Measurements from ENCODE around the gene AP1AR.

The AP1AR gene

DNA sequence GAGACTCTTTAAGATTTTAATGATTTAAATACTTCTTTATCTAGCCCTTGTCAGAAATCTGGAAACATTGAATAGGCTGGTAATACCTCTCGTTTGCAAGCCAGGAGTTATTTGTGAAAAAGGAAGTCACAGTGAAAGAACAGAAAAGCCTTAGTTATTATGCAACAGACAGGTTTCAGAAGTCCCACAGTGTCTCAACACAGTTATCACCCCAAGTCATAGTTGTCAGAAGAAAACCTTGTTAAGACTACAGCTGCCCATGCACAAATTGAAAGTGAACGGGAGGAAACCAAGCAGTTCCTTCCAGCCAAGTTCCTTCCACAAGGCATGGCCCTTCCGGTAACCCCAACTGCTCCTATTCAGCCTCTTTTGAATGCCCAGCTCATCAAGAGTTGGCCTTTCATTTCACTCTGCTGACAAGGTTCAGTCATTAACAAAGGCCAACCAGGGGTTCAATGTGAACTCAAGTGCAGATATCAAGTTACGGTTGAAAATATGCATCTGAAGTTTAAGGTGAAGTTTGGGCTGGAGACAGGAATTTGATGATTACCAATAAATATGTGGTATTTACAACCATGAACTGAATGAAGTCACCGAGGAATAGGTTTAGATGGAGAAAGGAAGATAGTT, 81.1 kb downstream of the AP1AR start:
- DNase-seq: no peak

DNA sequence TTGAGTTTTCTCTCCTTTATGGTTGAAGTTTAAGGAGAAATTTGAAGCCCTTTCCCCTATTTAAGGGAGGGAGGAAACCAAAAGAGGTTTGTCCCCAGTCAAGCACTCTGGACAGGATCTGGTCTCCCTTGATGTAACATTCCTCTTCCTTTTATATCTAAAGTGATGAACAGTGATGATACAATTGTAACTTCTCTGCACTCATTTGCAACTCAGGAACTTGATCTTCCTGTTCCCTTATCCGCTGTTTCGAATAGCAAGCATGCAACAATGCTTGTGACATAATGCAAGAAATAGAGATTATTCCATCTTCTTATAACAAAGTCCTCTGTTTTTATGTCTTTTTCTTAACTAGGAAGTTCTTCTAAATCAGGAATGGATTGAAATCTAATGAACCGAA, 83.9 kb downstream of the AP1AR start:
- DNase-seq: no peak

DNA sequence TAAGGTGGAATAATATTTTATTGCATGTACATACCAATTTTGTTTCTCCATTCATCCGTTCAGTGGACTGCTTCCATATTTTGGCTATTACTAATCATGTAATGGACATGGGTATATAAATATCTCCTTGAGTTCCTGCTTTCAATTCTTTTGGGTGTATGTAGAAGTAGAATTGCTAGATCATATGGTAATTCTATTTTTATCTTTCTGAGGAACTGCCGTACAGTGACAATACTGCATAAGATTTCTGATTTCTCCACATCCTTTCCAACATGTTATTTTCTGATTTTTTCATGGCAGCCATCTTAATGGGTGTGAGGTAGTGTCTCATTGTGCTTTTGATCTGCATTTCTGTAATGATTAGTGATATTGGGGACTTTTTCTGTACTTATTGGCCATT, 84.8 kb downstream of the AP1AR start:
- DNase-seq: no peak

DNA sequence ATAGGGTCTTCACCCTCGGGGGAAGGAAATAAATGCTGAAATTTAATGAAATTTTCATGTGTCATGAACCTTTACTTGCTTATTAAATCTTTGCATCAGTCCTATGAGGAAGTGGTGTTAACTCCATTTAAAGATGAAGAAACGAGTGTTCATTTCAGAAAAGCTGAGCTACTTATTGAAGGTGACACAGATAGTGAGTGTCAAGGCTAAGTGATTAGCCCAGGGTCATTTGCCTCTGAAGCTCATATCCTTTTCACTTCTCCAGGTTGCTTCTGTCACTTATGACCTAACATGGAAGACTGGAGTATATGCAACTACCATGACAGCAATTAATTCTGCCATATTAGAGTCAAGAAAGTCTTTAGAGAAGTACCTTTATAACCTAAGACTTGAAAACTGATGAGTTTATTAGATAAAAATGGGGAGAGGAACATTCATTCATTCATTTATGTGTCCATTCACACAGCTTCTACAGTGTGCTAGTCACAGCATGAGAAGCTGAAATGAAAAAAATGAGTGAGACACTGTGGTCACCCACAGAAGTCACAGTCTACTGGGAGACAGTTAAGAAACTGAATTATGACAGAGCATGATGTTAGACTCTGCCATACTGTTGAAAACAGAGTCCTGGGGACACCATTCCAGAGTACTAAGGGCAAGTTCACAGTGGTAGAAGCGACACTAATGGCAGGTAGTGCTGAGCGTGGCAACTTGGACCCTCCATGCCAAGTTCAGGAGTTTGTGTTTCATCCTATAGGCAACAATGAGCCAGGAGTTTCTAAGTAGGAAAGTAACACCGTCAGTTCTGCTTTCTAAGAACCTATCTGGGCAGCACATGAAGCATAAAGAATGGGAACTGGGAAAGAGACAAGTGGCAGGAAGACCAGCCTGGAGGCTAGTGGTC, 86.9 kb downstream of the AP1AR start:
- no peak for DNase-seq
